Breast epithelium (tissue), 4 donors: ENCODE data around the gene ADAM23. TPM values are rescaled to one million over a fixed set of nuclear protein-coding genes. Genes with fewer than 3 reads are reported as not detected.

ENCODE experiments used
- DNase-seq, 2 donors: peaks; one replicate each; pipeline ENCODE4 v3.0.0-alpha.2; 2019; ENCODE audit warnings: low spot score in 2 of 2
- H3K27ac ChIP-seq, 2 donors: fragments of 200-600 bp; sonication (generic) in 1 of 2; one replicate each; pipeline ENCODE4 v1.5.1; 2016 to 2019; ENCODE audit warnings: mild to moderate bottlenecking in 1 of 2
- H3K27me3 ChIP-seq, 2 donors: fragments of 200-600 bp; sonication (generic) in 1 of 2; one replicate each; pipeline versions ENCODE4 v1.5.1 to v1.6.0; 2017 to 2019; ENCODE audit warnings: control low read depth in 1 of 2, mild to moderate bottlenecking in 1 of 2
- H3K36me3 ChIP-seq: fragments of 200-600 bp; one replicate; pipeline ENCODE4 v1.5.1; 2019
- H3K4me1 ChIP-seq, 2 donors: fragments of 200-600 bp; sonication (generic); one replicate each; pipeline ENCODE4 v1.5.1; 2016 to 2019; ENCODE audit warnings: control low read depth in 1 of 2
- H3K4me3 ChIP-seq, 3 donors: fragments of 200-600 bp; sonication (generic); 1 replicate in 2 of 3; 2 replicates in 1 of 3; pipeline ENCODE4 v1.5.1; 2016 to 2019; ENCODE audit warnings: mild to moderate bottlenecking in 3 of 3, moderate library complexity in 2 of 3
- H3K9me3 ChIP-seq, 2 donors: fragments of 200-600 bp; sonication (generic) in 1 of 2; one replicate each; pipeline ENCODE4 v1.5.1; 2016 to 2019; ENCODE audit warnings: control low read depth in 1 of 2
- POLR2A ChIP-seq: fragments of 450-650 bp; IDR thresholded peaks from one replicate; pipeline ENCODE4 v1.6.1; 2016; ENCODE audit warnings: antibody characterized with exemption, mild to moderate bottlenecking, moderate library complexity
- POLR2AphosphoS5 ChIP-seq, 3 donors: sonication (generic); formaldehyde crosslinking; IDR thresholded peaks; one replicate each; pipeline ENCODE4 v1.6.1; 2017; ENCODE audit warnings: antibody characterized with exemption in 3 of 3
- intact Hi-C: fragments of 100-400 bp; cut with DNase I; formaldehyde crosslinking; loops from one replicate; pipeline ENCODE4 v1.15.1; 2023; ENCODE audit warnings: low total_unique reads
- total RNA-seq, 3 donors: library from RNA; depleted of rRNA; stranded (reverse); fragments of >200 nt; gene quantifications; one replicate each; pipeline ENCODE4 v1.1.0, GENCODE V29; 2016
- TF ChIP-seq, protein P1 (sequence below), 3 donors: fragments of 450-650 bp; IDR thresholded peaks; one replicate each; pipeline ENCODE4 v1.5.1; 2016 to 2017; ENCODE audit warnings: antibody characterized with exemption in 3 of 3, mild to moderate bottlenecking in 3 of 3, moderate library complexity in 3 of 3

The ADAM23 gene
- total RNA-seq, 3 donors from 2014 or later = 0.48 to 2.5 (median 0.66) TPM

DNA sequence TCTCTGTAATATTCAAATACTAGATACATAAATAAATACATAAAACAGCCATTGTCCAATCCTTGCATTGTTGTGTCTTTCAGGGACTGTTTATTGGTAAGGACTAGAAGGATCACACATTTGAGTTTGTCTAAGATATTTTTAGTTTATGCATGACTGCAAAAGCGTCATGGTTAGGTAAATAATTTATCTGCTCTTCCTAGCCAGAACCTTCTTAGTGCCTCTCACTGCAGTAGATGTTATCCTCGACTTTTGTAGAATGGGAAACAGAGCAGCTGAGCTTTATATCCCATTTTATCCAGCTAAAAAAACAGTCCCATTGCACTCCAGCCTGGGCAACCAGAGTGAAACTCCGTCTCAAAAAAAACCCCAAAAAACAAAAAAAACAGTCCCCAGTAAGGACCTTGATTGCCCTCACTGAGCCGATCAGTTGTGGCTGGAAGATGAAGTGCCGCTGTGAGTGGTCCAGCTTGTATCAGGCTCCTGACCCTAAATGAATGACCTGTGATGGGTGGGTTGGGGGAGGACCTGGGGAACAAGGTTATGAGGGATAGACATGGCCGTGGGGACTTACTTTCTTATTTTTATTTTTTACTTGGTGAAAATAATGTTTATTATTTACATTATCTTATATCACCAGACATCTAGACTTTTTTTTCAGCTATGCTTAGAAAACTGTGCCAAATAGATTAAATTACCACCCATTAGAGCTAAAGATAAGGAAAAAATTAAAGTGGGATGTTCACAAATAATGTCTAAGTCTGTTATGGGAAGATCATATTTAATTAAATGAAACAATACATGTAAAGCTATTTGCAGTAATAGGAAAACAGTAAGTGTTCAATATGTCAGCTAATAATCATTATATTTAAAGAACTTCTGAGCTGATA, 10.9 kb upstream of the ADAM23 start:
- no peak overlapping the region for H3K27ac ChIP-seq
- intact Hi-C loops = no loop called here

DNA sequence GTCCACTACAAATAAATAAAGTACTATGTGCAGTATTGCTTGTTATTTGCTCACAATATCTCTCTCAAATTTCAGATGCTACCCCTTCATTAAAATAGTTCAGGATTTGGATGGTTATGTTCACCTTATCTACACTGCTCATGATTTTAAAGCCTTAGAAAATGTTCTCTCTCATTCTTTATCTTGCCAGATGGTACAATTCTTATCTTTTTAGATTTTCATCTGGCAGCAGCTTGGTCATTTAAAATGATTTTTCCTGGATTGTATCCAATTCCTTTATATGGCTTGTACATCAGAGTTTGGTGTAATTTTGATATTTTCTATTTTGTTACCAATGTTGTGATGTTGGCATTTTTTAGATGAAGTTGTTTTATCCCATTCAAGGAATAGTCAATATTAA, 10.1 kb upstream of the ADAM23 start:
- intact Hi-C loops = no loop called here
- no peak overlapping the region for H3K27ac ChIP-seq
- no peak overlapping the region for H3K4me3 ChIP-seq
- no peaks in the 10 kb centered on the region for H3K9me3 ChIP-seq
- TF ChIP-seq POLR2A (no peak), POLR2AphosphoS5 (IDR thresholded peaks at IDR 0.05) (no peak)
- TF ChIP-seq, protein P1, sequence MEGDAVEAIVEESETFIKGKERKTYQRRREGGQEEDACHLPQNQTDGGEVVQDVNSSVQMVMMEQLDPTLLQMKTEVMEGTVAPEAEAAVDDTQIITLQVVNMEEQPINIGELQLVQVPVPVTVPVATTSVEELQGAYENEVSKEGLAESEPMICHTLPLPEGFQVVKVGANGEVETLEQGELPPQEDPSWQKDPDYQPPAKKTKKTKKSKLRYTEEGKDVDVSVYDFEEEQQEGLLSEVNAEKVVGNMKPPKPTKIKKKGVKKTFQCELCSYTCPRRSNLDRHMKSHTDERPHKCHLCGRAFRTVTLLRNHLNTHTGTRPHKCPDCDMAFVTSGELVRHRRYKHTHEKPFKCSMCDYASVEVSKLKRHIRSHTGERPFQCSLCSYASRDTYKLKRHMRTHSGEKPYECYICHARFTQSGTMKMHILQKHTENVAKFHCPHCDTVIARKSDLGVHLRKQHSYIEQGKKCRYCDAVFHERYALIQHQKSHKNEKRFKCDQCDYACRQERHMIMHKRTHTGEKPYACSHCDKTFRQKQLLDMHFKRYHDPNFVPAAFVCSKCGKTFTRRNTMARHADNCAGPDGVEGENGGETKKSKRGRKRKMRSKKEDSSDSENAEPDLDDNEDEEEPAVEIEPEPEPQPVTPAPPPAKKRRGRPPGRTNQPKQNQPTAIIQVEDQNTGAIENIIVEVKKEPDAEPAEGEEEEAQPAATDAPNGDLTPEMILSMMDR (IDR thresholded peaks at IDR 0.05) = no peak
- H3K4me1 ChIP-seq = no peaks in the 10 kb centered on the region
- peaks cover 0 to 6% of the 10 kb centered on the region in 2 donors for H3K27me3 ChIP-seq
- DNase-seq = no peak
- no peaks in the 10 kb centered on the region for H3K36me3 ChIP-seq

More for the DNA sequence above, 10.9 kb upstream of the ADAM23 start:
- Histone ChIP-seq H3K36me3 (no peaks in the 10 kb centered on the region), H3K9me3 (no peaks in the 10 kb centered on the region), H3K27me3 (no peaks in the 10 kb centered on the region), H3K4me1 (no peaks in the 10 kb centered on the region), H3K4me3 (no peak overlapping the region)
- TF ChIP-seq POLR2AphosphoS5 (IDR thresholded peaks at IDR 0.05) = no peak
- TF ChIP-seq, protein P1 (IDR thresholded peaks at IDR 0.05) = no peak
- no peak for TF ChIP-seq POLR2A
- no peak for DNase-seq

DNA sequence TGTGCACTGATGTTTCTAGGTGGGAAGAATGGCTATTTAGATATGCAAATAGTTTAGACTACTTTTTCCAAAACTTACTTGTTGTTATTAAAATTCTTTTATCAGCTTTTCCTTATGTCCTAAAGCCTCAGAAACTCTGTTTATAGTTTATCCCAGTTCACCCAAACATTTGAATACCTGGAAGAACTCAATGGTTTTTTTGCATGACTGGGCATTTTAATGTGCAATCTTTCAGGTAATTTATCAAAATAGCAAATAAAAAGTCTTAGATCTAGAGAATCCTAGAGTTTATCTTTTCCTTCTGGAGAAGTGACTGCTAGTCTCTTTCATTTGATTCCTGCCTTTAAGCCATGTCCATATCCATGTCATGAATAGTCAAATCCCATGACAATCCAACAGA, 9.6 kb upstream of the ADAM23 start:
- peaks cover 0 to 11% of the 10 kb centered on the region in 2 donors for H3K27me3 ChIP-seq
- no peak for DNase-seq
- no peak overlapping the region for H3K4me3 ChIP-seq
- no peaks in the 10 kb centered on the region for H3K36me3 ChIP-seq
- H3K27ac ChIP-seq = no peak overlapping the region
- H3K9me3 ChIP-seq = no peaks in the 10 kb centered on the region
- H3K4me1 ChIP-seq = no peaks in the 10 kb centered on the region
- intact Hi-C loops = no loop called here
- no peak for TF ChIP-seq POLR2A
- no peak for TF ChIP-seq POLR2AphosphoS5 (IDR thresholded peaks at IDR 0.05)
- TF ChIP-seq, protein P1 (IDR thresholded peaks at IDR 0.05) = no peak

DNA sequence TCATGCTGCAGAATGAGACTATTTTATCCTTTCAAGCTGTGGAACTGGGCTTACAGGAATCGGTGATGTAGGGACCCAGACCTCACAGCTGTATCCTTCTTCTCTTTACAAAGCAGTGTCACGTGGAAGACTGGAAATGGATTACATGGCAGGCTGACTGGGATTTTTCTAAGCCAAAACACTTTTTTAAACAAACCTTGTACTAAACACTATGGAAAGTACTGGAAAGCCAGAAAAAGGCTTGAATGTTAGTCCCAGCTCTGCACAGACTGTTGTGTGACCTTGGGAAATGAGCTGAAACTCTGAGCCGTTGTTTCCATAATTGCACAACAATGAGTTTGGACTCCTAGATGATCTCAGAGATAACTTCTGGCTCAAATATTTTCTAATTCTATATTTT, 7.6 kb upstream of the ADAM23 start:
- intact Hi-C loops = no loop called here
- Histone ChIP-seq H3K4me3 (no peak overlapping the region), H3K27ac (no peak overlapping the region), H3K36me3 (no peaks in the 10 kb centered on the region), H3K27me3 (peaks cover 0 to 22% of the 10 kb centered on the region in 2 donors), H3K9me3 (no peaks in the 10 kb centered on the region), H3K4me1 (no peaks in the 10 kb centered on the region)
- TF ChIP-seq POLR2A (no peak), POLR2AphosphoS5 (IDR thresholded peaks at IDR 0.05) (no peak)
- TF ChIP-seq, protein P1 (IDR thresholded peaks at IDR 0.05) = no peak
- no peak for DNase-seq

DNA sequence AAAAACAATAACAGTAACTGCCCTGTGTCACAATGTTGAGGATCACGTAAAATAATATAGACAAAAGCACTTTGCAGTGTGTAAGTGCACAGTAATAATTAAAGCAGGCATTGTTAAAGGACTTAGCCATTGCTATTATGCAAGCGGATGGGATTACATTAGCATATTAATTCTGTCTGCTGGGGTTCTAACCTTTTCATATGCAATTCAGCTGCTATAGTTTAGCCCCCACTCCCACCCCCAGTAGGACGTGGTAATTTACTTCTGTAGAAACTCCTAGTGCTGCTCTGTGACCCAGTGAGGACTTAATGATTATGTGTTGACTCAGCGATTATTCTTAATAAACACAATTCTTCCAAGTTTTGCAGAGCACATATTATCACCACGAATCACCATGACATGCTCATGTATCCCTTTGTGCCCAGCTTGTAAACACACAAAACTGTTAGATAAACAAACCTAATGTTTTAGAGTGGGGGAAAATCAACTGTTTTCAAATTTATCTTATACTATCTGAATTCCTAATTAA, 5.1 kb upstream of the ADAM23 start:
- Histone ChIP-seq H3K27me3 (peaks cover 0 to 43% of the 10 kb centered on the region in 2 donors), H3K9me3 (no peaks in the 10 kb centered on the region), H3K4me1 (peaks cover 0 to 7% of the 10 kb centered on the region in 2 donors), H3K27ac (no peak overlapping the region), H3K36me3 (no peaks in the 10 kb centered on the region), H3K4me3 (no peak overlapping the region)
- intact Hi-C loops = no loop called here
- TF ChIP-seq POLR2AphosphoS5 (IDR thresholded peaks at IDR 0.05) = no peak
- TF ChIP-seq POLR2A = no peak
- no peak for DNase-seq
